HEK293 (cell line): Measurements from ENCODE around the gene FSCN2.

ENCODE experiments used
- HOXA7 ChIP-seq: sonication (generic); formaldehyde crosslinking; IDR thresholded peaks from 2 replicates; pipeline ENCODE4 v1.8.1; 2022; ENCODE audit warnings: missing genetic modification reagents, borderline replicate concordance
- OSR2 ChIP-seq: fragments of 450-650 bp; formaldehyde crosslinking; IDR thresholded peaks from 2 replicates; pipeline ENCODE4 v1.5.1; 2016; ENCODE audit warnings: missing biosample characterization, missing genetic modification characterization
- OVOL3 ChIP-seq: fragments of 450-650 bp; formaldehyde crosslinking; IDR thresholded peaks from 2 replicates; pipeline ENCODE4 v1.5.1; 2016; ENCODE audit warnings: missing biosample characterization, missing genetic modification characterization
- REST ChIP-seq: fragments of 450-650 bp; formaldehyde crosslinking; IDR thresholded peaks from 2 replicates; pipeline ENCODE4 v1.5.1; 2016; ENCODE audit warnings: missing biosample characterization, missing genetic modification characterization
- YY2 ChIP-seq: fragments of 450-650 bp; formaldehyde crosslinking; IDR thresholded peaks from 2 replicates; pipeline ENCODE4 v1.5.1; 2016; ENCODE audit warnings: missing biosample characterization, missing genetic modification characterization
- ZBTB1 ChIP-seq: fragments of 450-650 bp; formaldehyde crosslinking; IDR thresholded peaks from 2 replicates; pipeline ENCODE4 v1.5.1; 2016; ENCODE audit warnings: missing biosample characterization, missing genetic modification characterization
- ZBTB8A ChIP-seq: fragments of 450-650 bp; formaldehyde crosslinking; IDR thresholded peaks from 2 replicates; pipeline ENCODE4 v1.5.1; 2016; ENCODE audit warnings: missing biosample characterization, missing genetic modification characterization
- ZFHX2 ChIP-seq: fragments of 450-650 bp; formaldehyde crosslinking; conservative IDR thresholded peaks from 2 replicates; pipeline ENCODE4 v1.5.1; 2016; ENCODE audit warnings: missing biosample characterization, missing genetic modification characterization
- ZFP37 ChIP-seq: fragments of 450-650 bp; formaldehyde crosslinking; IDR thresholded peaks from 2 replicates; pipeline ENCODE4 v1.5.1; 2016; ENCODE audit warnings: missing biosample characterization, missing genetic modification characterization
- ZNF10 ChIP-seq: fragments of 450-650 bp; formaldehyde crosslinking; IDR thresholded peaks from 2 replicates; pipeline ENCODE4 v1.5.1; 2017; ENCODE audit warnings: missing biosample characterization, missing genetic modification characterization
- ZNF140 ChIP-seq: fragments of 450-650 bp; formaldehyde crosslinking; IDR thresholded peaks from 2 replicates; pipeline ENCODE4 v1.5.1; 2016; ENCODE audit warnings: missing biosample characterization, missing genetic modification characterization
- ZNF221 ChIP-seq: fragments of 450-650 bp; formaldehyde crosslinking; IDR thresholded peaks from 2 replicates; pipeline ENCODE4 v1.5.1; 2017; ENCODE audit warnings: missing biosample characterization, missing genetic modification characterization, borderline replicate concordance
- ZNF266 ChIP-seq: fragments of 450-650 bp; formaldehyde crosslinking; IDR thresholded peaks from 2 replicates; pipeline ENCODE4 v1.5.1; 2016; ENCODE audit warnings: missing biosample characterization, missing genetic modification characterization, low read depth
- ZNF335 ChIP-seq: fragments of 450-650 bp; formaldehyde crosslinking; conservative IDR thresholded peaks from 2 replicates; pipeline ENCODE4 v1.5.1; 2016; ENCODE audit warnings: missing biosample characterization, missing genetic modification characterization
- ZNF354C ChIP-seq: fragments of 450-650 bp; formaldehyde crosslinking; IDR thresholded peaks from 2 replicates; pipeline ENCODE4 v1.5.1; 2016; ENCODE audit warnings: missing biosample characterization, missing genetic modification characterization, low read depth, borderline replicate concordance
- ZNF423 ChIP-seq: fragments of 450-650 bp; formaldehyde crosslinking; IDR thresholded peaks from 2 replicates; pipeline ENCODE4 v1.5.1; 2016; ENCODE audit warnings: missing biosample characterization, missing genetic modification characterization
- ZNF510 ChIP-seq: fragments of 450-650 bp; formaldehyde crosslinking; IDR thresholded peaks from 2 replicates; pipeline ENCODE4 v1.5.1; 2018; ENCODE audit warnings: mild to moderate bottlenecking, missing genetic modification characterization, missing biosample characterization; ENCODE audit not compliant: insufficient replicate concordance
- ZNF521 ChIP-seq: fragments of 450-650 bp; formaldehyde crosslinking; IDR thresholded peaks from 2 replicates; pipeline ENCODE4 v1.5.1; 2017; ENCODE audit warnings: missing biosample characterization, mild to moderate bottlenecking, missing genetic modification characterization
- ZNF549 ChIP-seq: fragments of 450-650 bp; IDR thresholded peaks from 2 replicates; pipeline ENCODE4 v1.5.1; 2018; ENCODE audit warnings: missing biosample characterization, missing genetic modification characterization, mild to moderate bottlenecking, inconsistent platforms, moderate library complexity
- ZNF561 ChIP-seq: fragments of 450-650 bp; IDR thresholded peaks from 2 replicates; pipeline ENCODE4 v1.5.1; 2018; ENCODE audit warnings: missing biosample characterization, missing genetic modification characterization, borderline replicate concordance
- ZNF600 ChIP-seq: fragments of 450-650 bp; formaldehyde crosslinking; IDR thresholded peaks from 2 replicates; pipeline ENCODE4 v1.5.1; 2016; ENCODE audit warnings: missing biosample characterization, missing genetic modification characterization
- ZNF610 ChIP-seq: fragments of 450-650 bp; formaldehyde crosslinking; IDR thresholded peaks from 2 replicates; pipeline ENCODE4 v1.5.1; 2016; ENCODE audit warnings: missing biosample characterization, missing genetic modification characterization, borderline replicate concordance
- ZNF621 ChIP-seq: fragments of 450-650 bp; formaldehyde crosslinking; IDR thresholded peaks from 2 replicates; pipeline ENCODE4 v1.5.1; 2017; ENCODE audit warnings: missing biosample characterization, missing genetic modification characterization
- ZSCAN16 ChIP-seq: fragments of 450-650 bp; formaldehyde crosslinking; IDR thresholded peaks from 2 replicates; pipeline ENCODE4 v1.5.1; 2016; ENCODE audit warnings: missing biosample characterization, missing genetic modification characterization
- TF ChIP-seq, protein P1 (sequence below): fragments of 450-650 bp; formaldehyde crosslinking; IDR thresholded peaks from 2 replicates; pipeline ENCODE4 v1.5.1; 2016; ENCODE audit warnings: missing biosample characterization, missing genetic modification characterization
- TF ChIP-seq, protein P2 (sequence below): fragments of 450-650 bp; formaldehyde crosslinking; IDR thresholded peaks from 2 replicates; pipeline ENCODE4 v1.5.1; 2016; ENCODE audit warnings: missing biosample characterization, missing genetic modification characterization, low read depth

The FSCN2 gene

GRCh38 chr17:81583589-81584342, 55.6 kb downstream of the FSCN2 start (continued):
- TF ChIP-seq ZBTB8A (peak; percentile 54), ZNF10 (tag by site-specific recombination) (peak; percentile 81; the same call in 1 of the 2 replicates), ZNF549 (tag by site-specific recombination) (no peak), OVOL3 (peak; percentile 97), ZNF140 (tag by site-specific recombination) (no peak), ZNF621 (tag by site-specific recombination) (no peak), ZNF600 (tag by site-specific recombination) (no peak), OSR2 (tag by site-specific recombination) (peak; percentile 97), ZNF423 (tag by site-specific recombination) (peak; percentile 55; the same call in 1 of the 2 replicates), ZFP37 (no peak), ZNF610 (0 out of 2 replicates have a peak, but pooled peaks have one; percentile 61), REST (no peak), ZFHX2 (tag by site-specific recombination) (0 out of 2 replicates have a peak, but pooled peaks have one; percentile 16), ZNF354C (tag by site-specific recombination) (no peak), ZNF510 (tag by site-specific recombination) (no peak), ZNF266 (tag by site-specific recombination) (no peak), ZBTB1 (tag by site-specific recombination) (peak; percentile 69), ZNF335 (tag by site-specific recombination) (peak; percentile 26; the same call in 1 of the 2 replicates), HOXA7 (no peak), ZSCAN16 (tag by site-specific recombination) (0 out of 2 replicates have a peak, but pooled peaks have one; percentile 57), ZNF221 (tag by site-specific recombination) (peak; percentile 62; the same call in 1 of the 2 replicates), ZNF521 (no peak), ZNF561 (tag by site-specific recombination) (peak; percentile 88), YY2 (tag by site-specific recombination) (no peak)
- TF ChIP-seq, protein P1, sequence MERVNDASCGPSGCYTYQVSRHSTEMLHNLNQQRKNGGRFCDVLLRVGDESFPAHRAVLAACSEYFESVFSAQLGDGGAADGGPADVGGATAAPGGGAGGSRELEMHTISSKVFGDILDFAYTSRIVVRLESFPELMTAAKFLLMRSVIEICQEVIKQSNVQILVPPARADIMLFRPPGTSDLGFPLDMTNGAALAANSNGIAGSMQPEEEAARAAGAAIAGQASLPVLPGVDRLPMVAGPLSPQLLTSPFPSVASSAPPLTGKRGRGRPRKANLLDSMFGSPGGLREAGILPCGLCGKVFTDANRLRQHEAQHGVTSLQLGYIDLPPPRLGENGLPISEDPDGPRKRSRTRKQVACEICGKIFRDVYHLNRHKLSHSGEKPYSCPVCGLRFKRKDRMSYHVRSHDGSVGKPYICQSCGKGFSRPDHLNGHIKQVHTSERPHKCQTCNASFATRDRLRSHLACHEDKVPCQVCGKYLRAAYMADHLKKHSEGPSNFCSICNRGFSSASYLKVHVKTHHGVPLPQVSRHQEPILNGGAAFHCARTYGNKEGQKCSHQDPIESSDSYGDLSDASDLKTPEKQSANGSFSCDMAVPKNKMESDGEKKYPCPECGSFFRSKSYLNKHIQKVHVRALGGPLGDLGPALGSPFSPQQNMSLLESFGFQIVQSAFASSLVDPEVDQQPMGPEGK (tag by site-specific recombination) = peak; percentile 77
- TF ChIP-seq, protein P2, sequence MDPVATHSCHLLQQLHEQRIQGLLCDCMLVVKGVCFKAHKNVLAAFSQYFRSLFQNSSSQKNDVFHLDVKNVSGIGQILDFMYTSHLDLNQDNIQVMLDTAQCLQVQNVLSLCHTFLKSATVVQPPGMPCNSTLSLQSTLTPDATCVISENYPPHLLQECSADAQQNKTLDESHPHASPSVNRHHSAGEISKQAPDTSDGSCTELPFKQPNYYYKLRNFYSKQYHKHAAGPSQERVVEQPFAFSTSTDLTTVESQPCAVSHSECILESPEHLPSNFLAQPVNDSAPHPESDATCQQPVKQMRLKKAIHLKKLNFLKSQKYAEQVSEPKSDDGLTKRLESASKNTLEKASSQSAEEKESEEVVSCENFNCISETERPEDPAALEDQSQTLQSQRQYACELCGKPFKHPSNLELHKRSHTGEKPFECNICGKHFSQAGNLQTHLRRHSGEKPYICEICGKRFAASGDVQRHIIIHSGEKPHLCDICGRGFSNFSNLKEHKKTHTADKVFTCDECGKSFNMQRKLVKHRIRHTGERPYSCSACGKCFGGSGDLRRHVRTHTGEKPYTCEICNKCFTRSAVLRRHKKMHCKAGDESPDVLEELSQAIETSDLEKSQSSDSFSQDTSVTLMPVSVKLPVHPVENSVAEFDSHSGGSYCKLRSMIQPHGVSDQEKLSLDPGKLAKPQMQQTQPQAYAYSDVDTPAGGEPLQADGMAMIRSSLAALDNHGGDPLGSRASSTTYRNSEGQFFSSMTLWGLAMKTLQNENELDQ (tag by site-specific recombination) = no peak
